ENCODE results near the gene LDB3. TPM values are rescaled to one million over a fixed set of nuclear protein-coding genes. Genes with fewer than 3 reads are reported as not detected.

Gene LDB3
- total RNA-seq, 1 experiment from 2014 or later, result 0.20 TPM

GRCh38 chr10:86727470-86727869 lies 59.2 kb downstream of the LDB3 start:
- no peak for ATAC-seq
- no peaks in the 10 kb centered on the region for H3K9me2 ChIP-seq (ENCODE audit: insufficient read depth)
- H3K4me1 ChIP-seq (ENCODE audit: control insufficient read depth in 1 of 2, insufficient read depth in 2 of 2, low read length in 2 of 2), result no peaks in the 10 kb centered on the region
- H3K4me3 ChIP-seq (replicated peaks in 1 of 2; ENCODE audit: low read depth in 1 of 2, low read length in 2 of 2), result no peak overlapping the region
- no peaks in the 10 kb centered on the region for H3K36me3 ChIP-seq (ENCODE audit: control insufficient read depth in 1 of 2, insufficient read depth in 2 of 2, low read length in 2 of 2)
- no peak overlapping the region for H3K4me2 ChIP-seq (ENCODE audit: low read length)
- H3K9me3 ChIP-seq (ENCODE audit: control insufficient read depth in 1 of 2, insufficient read depth in 1 of 2, low read depth in 1 of 2, low read length in 2 of 2), result no peaks in the 10 kb centered on the region
- ChIA-PET CTCF (no interaction called here), RAD21 (ENCODE audit: low non-redundant PET in 1 of 2, low total read pairs in 2 of 2, uncharacterized antibody in 2 of 2, unreplicated experiment in 2 of 2) (no interaction called here), POLR2A (no interaction called here)
- TF ChIP-seq REST (IDR thresholded peaks at IDR 0.05; ENCODE audit: low read depth) (no peak), JUND (IDR thresholded peaks at IDR 0.05) (no peak), YY1 (IDR thresholded peaks at IDR 0.05; ENCODE audit: extremely low read depth, insufficient replicate concordance, low read depth, low read length) (no peak), RAD21 (IDR thresholded peaks at IDR 0.05; ENCODE audit: low read depth) (no peak), EZH2 (IDR thresholded peaks at IDR 0.05) (no peak), ZBTB33 (IDR thresholded peaks at IDR 0.05; ENCODE audit: extremely low read depth, insufficient replicate concordance, low read length) (no peak), CBX3 (IDR thresholded peaks at IDR 0.05; ENCODE audit: low read depth) (no peak)
- DNase-seq (ENCODE audit: low read depth, low spot score), result no peak
- H2AFZ ChIP-seq (ENCODE audit: low read depth, low read length, poor library complexity, severe bottlenecking), result no peak overlapping the region
- no TSS peak for BruUV-seq (replicated peaks)
- intact Hi-C loops (cut with micrococcal nuclease), result no loop called here
- H3K27ac ChIP-seq (ENCODE audit: low read depth, low read length), result no peak overlapping the region
- no peaks in the 10 kb centered on the region for H4K20me1 ChIP-seq (ENCODE audit: insufficient read depth)
- no peaks in the 10 kb centered on the region for H3K79me2 ChIP-seq (ENCODE audit: insufficient read depth, low read length)
- no peak overlapping the region for H3K9ac ChIP-seq (ENCODE audit: low read length)
- no peaks in the 10 kb centered on the region for H3K27me3 ChIP-seq (ENCODE audit: insufficient read depth, low read length)

Measured in HCT116 (cell line).